Raji (cell line): ENCODE results near the gene ATP2B3.

ENCODE experiments used
- POLR2A ChIP-seq: IDR thresholded peaks from 2 replicates; pipeline ENCODE4 v1.6.1; 2011; ENCODE audit warnings: low read depth, low read length, control low read depth; ENCODE audit not compliant: insufficient read depth

The ATP2B3 gene

DNA sequence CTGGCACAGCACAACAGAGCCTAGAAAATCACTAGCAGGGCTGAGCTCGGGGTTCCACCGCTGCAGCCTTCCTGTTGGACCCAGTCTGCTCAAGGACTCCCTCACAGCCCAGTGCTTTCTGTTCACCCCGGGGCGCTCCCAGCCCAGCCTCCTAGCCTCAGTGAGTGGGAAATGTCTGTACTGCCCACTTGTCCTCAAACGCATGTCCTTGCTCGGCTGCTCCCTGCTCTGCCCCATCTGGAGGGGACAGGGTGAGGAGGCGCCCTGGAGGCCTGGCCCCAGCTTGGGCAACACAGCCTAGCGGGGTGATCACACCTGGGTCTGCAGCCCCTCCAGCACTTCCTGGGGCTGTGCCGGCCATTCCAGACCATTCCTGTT lies 93.4 kb downstream of the ATP2B3 start:
- TF ChIP-seq POLR2A = no peak

DNA sequence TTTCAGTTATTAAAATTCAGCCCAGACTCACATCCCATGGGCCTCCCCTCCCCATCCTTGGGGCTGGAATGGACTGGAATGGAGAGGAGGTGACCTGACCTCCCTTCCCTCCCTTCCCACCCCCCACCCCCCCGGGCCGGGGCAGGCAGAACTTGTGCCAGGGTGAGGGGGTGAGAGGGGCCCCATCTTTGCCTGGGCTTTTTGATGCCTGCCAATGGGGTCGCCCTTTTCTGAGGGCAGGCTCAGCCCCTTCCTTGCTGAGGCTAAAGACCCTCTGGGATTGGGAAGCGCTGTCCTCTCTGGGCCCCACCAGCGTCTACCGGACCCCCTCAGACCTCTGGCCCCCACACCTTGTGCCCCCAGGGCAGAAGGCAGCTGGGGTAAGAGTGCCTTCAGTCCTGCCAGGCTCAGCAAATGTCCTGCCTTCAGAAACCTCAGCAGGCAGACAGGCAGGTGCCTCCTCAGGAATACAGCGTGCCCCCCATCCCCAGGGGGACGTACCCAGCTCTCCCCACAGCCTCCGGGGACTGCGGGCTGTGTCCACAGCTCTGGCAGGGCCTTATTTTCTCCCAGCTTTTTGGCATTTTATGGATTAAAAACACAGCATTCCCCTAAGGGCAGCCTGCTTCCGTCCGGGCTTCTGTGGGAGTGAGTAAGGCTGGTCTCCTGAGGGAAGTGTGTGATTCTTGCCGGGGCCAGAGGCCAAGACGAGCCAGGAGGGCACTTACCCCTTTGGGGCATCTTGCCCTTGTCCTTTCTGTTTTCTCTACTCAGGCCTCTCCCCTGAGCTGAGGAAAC lies 94.1 kb downstream of the ATP2B3 start:
- no peak for TF ChIP-seq POLR2A

DNA sequence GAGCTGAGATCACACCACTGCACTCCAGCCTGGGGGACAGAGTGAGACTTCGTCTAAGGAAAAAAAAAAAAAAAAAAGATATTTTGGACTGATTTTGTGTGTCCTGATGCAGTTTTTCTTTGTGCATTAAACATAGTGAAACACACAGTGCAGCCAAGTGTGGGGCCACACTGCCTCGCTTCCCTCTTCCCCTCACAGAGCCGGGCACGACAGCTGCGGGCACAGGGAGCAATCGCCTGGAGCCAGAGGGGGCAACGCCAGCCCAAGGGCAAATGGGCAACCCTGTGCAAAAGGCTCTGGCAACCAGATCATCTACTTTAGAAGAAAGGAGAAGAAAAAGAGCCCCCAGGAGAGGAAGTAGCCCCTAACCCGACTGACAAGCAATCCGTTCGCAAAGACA lies 95.0 kb downstream of the ATP2B3 start:
- no peak for TF ChIP-seq POLR2A

DNA sequence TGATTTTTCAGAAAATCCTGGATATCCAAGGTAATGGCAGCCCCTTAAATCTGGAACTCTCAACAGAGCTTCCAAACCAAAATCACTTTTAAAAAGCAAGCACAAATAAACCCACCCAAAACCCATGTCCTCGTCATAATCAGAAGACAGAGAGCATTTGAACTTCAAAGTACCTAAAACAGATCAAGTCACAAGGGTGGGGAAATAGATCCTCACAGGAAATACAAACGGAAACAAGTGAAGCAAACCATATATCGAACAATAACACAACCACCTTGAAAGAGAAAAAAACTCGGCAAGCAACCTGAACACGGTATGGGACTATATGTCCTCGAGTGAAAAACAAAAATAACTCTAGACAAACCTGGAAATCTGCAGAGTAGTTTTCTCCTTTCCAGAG lies 97.4 kb downstream of the ATP2B3 start:
- no peak for TF ChIP-seq POLR2A

DNA sequence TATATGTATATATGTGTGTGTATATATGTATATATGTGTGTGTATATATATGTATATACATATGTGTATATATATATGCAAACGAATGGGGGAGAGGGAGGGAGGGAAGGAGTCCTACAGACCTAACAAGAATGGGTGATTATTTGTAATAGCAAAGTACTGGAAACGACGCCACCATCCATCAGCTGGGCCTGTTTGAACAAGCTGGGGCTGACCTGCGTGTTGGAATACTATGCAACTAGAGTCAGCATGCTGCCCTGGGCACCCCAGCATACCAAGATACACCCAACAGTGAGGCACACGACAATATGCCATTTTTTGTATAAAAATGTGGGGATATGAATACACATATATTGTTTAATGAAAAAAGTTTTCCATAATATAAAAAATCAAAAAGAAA lies 103.1 kb downstream of the ATP2B3 start:
- TF ChIP-seq POLR2A = no peak

DNA sequence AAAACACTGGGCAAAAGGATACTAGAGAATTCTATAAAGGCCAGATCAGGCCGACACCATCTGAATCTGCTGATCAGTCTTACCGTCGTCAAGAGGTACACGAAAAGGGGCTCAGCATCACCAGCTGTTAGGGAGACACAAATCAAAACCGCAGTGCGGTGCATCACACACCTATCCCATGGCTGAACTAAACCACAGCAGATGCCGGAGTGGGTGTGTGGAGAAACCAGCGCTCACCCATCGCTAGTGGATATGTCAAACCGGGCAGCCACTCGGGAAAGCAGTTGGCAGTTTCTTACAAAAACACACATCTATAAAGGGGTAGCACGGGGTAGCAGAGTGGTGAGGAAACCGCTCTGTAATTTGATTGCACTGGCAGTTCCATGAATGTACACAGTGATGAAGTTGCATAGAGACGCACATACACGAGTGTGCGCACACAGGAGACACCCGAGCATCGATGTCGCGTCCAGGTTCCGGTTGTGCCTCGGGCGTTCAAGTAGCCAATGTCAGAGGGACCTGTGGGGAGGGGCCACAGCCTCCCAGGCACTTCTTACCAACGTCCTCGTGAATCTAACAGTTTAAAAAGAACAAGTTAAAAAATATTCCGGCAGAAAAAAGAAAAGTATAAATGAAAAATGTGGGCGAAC lies 104.6 kb downstream of the ATP2B3 start:
- no peak for TF ChIP-seq POLR2A

DNA sequence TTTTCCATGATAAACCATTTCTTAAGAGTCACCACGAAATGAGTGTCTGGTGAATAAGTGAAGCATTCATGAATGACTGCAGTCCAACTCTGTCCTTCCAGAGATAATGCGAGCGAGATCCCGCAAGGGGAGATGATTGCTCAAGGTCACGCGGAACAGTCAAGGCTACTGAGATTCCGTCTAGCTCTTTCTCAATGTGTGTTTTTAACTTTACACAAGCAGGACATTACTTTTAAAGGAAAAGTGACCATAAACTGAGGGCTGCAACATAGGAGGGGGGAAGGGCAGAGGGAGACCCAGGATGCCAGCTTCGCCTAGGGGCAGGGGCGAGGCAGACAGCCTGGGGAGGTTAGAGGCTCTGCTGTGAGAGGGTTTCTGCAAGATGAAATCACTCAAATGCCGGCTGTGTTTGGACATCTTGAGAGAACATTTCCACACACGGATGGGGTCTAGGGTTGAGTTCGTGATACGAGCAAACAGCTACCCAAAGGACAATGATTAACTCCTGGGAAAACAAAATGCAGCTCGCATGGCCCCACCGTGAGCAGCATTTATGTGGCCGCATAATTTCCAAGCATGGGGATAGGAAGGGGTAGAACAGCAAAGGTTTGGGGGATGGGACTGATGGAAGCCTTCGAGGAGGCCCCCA lies 105.3 kb downstream of the ATP2B3 start:
- no peak for TF ChIP-seq POLR2A

DNA sequence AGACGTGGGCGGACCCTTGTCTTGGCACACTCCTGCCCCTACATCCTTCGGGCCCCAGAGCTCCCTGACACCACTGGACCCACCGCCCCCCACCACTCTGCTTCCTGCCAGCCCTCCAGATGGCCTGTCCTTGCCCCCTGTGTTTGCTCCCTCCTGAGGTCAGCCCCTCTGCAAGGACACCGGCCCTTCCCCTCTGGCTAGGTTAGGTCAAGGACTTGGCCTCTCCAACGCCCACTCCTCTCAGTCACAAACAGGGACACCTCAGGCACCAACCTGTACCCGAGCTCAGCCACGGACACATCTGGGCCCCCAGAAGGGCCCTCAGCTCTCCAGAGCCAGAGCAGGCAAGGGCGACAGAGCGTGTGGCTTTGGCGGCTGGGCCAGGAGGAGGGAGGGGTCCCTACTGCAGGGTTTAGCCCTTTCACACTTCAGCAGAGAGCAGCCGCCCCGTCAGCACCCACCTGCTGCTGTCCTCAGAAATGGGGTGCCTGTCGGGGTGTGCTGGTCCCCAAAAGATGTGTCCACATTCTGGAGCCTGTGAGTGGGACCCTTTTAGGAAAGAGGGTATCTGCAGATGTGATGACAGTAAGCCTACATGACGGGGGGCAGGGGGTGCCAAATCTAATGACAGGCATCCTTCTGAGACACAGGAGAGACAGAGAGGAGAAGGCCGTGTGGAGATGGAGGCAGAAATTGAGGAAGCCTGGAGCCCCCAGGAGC lies 106.0 kb downstream of the ATP2B3 start:
- TF ChIP-seq POLR2A = no peak

DNA sequence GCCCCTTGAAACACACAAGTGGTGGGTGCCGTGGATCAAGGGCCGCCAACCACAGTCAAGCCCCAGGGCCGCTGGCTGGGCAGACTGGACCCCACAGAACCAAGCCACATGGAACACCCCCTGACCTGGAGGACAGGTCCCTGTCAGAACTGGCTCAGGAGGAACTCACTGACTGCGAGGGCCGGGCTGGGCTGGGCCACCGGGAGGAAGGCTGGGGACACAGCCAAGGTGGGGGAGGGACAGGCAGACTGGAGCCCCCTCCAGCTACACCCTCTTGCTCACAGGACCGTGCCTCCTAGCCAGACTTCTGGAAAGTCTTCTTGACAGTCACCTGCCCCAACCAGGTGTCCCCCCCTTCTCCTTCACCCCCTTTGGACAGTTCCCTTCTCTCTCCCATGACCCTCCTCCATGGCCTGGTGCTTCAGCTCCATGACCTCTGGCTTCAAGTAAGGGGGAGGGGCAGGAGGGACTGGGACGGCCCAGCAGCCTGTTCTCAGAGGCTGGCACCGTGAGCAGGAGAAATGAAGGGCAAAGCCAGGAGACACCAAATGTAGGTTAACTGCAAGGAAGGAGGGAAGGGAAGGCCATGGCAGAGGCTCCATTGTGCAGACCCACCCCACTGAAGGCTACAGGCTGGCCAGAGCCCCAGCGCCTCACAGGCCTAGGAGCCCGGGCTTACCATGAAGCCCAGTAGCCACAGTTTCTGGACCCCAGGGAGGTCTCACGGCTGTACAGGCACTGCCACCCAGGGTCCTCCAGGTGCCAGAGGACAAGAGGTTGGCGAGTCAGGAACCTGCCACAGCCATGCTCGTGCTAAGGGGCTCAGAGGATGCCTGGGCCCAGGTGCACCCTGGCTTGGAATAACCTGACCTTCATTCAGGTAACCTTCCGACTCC lies 107.0 kb downstream of the ATP2B3 start:
- TF ChIP-seq POLR2A = no peak

DNA sequence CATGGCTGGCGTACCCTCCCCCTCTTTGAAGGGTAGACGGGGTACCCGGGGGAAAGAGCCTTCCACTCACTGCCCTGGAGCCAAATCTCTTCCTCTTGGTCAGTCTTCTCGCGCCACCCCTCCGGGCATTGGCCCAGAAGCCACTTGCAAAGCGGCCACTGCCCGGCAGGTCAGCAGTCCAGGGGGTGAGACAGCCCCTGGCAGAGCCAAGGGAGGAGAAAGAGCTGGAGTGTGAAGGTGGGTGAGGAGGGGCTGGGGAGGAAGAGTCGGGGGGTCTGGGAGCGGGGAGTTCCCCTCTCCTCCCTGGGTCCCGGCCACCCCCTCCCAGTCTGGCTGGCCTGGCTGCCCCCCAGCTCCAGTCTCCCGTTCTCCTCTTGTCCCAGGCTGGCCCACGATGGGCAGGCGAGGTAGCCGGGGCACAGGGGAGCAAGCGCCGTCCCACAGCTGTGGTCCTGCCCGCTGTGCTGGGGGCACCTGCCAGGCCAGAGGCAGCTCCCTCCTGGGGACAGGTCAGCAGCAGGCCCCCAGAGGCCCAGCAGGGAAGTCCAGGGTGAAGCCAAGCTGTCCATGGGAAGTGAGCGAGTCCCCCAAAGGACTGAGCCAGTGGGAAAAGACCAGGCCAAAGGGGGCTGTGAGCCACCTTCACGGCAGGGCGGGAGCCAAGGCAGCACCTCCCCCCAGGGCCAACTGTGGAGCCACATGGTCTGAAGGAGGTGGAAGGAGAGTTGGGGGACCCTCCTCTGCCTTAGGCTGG lies 108.0 kb downstream of the ATP2B3 start:
- TF ChIP-seq POLR2A = no peak

DNA sequence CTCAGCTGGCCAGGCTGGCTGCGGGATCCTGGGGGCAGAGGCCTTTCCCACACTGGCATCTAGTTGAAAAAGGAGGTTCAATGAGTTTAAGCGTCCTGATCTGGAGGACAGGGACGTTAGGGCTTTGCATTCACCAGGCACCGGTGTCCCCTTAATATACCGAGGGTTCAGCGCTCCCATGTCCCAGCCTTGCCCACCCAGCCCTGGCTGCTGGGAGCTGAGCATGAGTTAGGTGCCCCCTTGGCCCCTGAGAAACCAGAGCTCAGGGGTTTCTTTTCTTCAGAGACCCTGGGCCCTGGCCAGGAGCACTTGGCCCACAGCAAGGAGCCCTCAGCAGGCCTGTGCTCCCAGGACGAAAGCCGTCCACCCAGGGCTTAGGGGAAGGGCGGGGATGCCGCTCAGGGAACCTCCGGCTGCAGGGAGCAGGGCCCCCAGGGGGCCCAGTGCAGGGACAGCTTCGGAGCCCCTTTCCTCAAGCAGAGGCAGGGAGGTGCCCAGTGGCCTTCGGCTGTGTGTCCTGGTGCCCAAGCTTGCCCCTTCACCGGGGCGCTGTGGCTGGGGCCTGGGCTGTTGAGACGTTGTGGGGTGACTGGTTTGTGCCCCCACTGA lies 108.7 kb downstream of the ATP2B3 start:
- no peak for TF ChIP-seq POLR2A

DNA sequence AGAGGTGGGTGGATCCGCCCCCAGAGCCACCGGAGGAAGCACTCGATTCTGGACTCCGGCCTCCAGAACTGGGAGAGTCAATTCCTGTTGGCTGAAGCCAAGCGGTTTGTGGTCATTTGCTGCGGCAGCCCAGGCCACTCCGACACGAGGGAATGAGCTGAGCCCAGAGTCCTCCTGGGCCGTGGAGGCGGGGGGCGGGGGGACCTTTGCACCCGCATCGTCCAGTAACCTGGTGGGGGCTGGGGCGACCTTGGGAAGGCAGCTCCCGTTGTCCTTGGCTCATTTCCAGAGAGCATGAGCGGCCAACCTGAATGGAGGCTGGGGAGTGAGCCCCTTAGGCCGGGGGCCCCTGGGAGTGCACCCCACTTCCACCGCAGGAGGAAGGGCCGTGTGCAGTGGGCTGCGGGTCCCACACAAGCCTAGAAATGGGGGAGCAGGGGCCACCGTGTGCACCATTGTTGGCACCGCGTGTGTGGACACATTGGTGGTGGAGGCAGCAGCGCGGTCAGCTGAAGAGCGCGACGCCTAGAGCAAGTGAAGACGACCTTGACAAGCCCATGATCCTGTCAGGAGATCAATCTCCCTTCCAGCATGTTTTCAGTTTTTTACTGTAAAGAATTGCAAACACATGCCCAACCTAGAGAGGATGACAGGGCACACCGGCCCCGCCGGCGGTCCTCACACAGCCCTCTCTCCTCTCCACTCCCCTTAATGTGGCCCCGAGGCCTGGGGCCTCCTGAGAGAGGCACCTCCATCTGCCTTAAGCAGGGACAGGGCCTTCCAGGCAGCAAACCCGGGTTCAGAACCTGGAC lies 109.6 kb downstream of the ATP2B3 start:
- no peak for TF ChIP-seq POLR2A

DNA sequence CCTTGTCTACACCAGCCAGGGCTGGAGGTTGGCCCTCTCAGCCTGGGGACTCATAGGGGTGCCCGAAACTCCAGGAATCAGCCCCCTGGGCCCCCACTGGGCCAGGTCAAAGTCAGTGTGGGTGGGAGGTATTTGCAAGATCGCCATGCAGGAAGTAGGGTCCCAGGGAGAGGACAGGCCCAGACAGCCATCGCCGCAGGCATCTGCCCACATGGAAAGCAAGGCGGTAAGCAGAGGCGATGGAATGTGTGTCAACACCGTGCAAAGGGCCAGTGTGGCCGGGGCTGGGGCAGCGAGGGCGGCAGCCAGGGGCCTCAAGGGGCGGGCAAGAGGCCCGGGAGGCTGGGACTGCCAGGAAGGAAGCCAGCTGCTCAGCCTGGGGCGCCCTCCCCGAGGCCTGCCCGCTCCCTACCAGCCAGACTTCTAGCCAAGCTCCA lies 110.3 kb downstream of the ATP2B3 start:
- TF ChIP-seq POLR2A = no peak
